ENCODE results near the gene MOCS3.

DNA sequence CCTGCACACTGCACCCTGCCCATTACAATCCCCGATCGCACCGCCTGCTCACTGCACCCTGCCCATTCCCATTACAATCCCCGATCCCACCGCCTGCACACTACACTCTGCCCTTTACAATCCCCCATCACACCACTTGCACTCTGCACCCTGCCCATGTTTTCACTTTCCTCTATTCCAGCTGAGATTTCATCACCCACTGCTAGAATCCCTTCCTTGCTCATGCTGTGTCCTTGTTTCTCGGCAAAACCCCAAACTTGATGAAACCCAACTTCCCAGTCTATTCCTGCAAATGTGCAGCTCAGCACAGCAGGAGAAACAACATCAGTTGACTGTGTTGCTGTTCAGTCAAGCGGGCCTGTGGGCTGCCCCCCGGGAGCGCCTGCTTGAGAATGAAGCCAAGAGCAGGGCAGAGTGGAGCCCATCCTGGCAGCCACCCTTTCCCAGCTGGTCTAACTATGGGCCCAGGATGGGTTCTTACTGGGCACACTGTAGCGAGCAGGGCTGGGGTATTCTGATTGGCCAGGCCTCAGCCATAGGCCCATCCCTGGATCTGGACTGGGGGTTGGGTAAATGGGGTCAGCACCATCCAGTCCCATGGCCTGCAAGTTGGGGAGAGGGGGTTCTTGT lies 17.2 kb downstream of the MOCS3 start:
- TF ChIP-seq, protein P1, sequence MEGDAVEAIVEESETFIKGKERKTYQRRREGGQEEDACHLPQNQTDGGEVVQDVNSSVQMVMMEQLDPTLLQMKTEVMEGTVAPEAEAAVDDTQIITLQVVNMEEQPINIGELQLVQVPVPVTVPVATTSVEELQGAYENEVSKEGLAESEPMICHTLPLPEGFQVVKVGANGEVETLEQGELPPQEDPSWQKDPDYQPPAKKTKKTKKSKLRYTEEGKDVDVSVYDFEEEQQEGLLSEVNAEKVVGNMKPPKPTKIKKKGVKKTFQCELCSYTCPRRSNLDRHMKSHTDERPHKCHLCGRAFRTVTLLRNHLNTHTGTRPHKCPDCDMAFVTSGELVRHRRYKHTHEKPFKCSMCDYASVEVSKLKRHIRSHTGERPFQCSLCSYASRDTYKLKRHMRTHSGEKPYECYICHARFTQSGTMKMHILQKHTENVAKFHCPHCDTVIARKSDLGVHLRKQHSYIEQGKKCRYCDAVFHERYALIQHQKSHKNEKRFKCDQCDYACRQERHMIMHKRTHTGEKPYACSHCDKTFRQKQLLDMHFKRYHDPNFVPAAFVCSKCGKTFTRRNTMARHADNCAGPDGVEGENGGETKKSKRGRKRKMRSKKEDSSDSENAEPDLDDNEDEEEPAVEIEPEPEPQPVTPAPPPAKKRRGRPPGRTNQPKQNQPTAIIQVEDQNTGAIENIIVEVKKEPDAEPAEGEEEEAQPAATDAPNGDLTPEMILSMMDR (IDR thresholded peaks at IDR 0.05) = no peak
- TF ChIP-seq EZH2 (IDR thresholded peaks at IDR 0.05; ENCODE audit: borderline replicate concordance, insufficient read depth, low read depth, low read length, poor library complexity, severe bottlenecking) = no peak

Data from B cell (primary cell).